A549 (cell line): ENCODE measurements around the gene OR2T35. TPM values are rescaled to one million over a fixed set of nuclear protein-coding genes. Genes with fewer than 3 reads are reported as not detected.

Experiments used
- ATAC-seq, 2 experiments: fragments of 200-7000 bp in 1 of 2; fragments of >200 bp in 1 of 2; cut with Nextera tagmentation in 1 of 2; cut with Tn5 transposase in 1 of 2; 3 replicates each; pipeline versions ENCODE4 v1.8.0 to v1.9.1; 2018 to 2020; ENCODE audit warnings: mild to moderate bottlenecking in 1 of 2, moderate library complexity in 1 of 2
- CTCF ChIA-PET: fragments of 300-600 bp; sonication (Branson Sonifier 250); formaldehyde crosslinking; extraction: SDS; loops from one replicate; lab custom pipeline; 2021; ENCODE audit warnings: antibody characterized with exemption, inconsistent platforms; lab: Yijun Ruan, JAX
- POLR2A ChIA-PET: fragments of 350-600 bp; formaldehyde crosslinking; extraction: SDS; loops from one replicate; lab custom pipeline; 2021; ENCODE audit warnings: antibody characterized with exemption, inconsistent platforms; lab: Yijun Ruan, JAX
- DNase-seq, 2 experiments: peaks; one replicate each; pipeline versions ENCODE4 v3.0.0 to v3.0.0-alpha.2; 2011 to 2016; ENCODE audit warnings: low read depth in 1 of 2, low spot score in 1 of 2
- FAIRE-seq: peaks from 2 replicates; lab custom pipeline; 2011; peaks lifted over from hg19 to GRCh38; lab: Jason Lieb, UNC
- H3K27ac ChIP-seq, 2 experiments: fragments of >200 bp; sonication (Bioruptor Twin); formaldehyde crosslinking; 3 replicates each; pipeline ENCODE4 v1.5.1; 2016 to 2017
- H3K4me1 ChIP-seq: fragments of >200 bp; sonication (Bioruptor Twin); formaldehyde crosslinking; 3 replicates; pipeline ENCODE4 v1.6.1; 2016
- H3K4me2 ChIP-seq: fragments of >200 bp; sonication (Bioruptor Twin); formaldehyde crosslinking; 3 replicates; pipeline ENCODE4 v1.6.1; 2016
- H3K4me3 ChIP-seq: fragments of >200 bp; sonication (Bioruptor Twin); formaldehyde crosslinking; 3 replicates; pipeline ENCODE4 v1.5.1; 2016
- H3K9me3 ChIP-seq: fragments of >200 bp; sonication (Bioruptor Twin); formaldehyde crosslinking; 3 replicates; pipeline ENCODE4 v1.6.1; 2016
- BCL3 ChIP-seq: fragments of >200 bp; sonication (Bioruptor Twin); formaldehyde crosslinking; IDR thresholded peaks from 3 replicates; pipeline ENCODE4 v1.6.1; 2016
- CBX2 ChIP-seq: fragments of 200-600 bp; sonication (generic); IDR thresholded peaks from 2 replicates; pipeline ENCODE4 v1.6.1; 2016; ENCODE audit warnings: low read depth, mild to moderate bottlenecking, borderline replicate concordance
- CBX8 ChIP-seq: fragments of 200-600 bp; sonication (generic); IDR thresholded peaks from 2 replicates; pipeline ENCODE4 v1.6.1; 2016
- CTCF ChIP-seq: fragments of >200 bp; sonication (Bioruptor Twin); formaldehyde crosslinking; IDR thresholded peaks from 3 replicates; pipeline ENCODE4 v1.5.1; 2016
- EHMT2 ChIP-seq: fragments of 200-600 bp; sonication (generic); IDR thresholded peaks from 2 replicates; pipeline ENCODE4 v1.6.1; 2016; ENCODE audit warnings: antibody characterized with exemption, low read depth, mild to moderate bottlenecking, moderate library complexity
- ELK1 ChIP-seq: fragments of 150-350 bp; IDR thresholded peaks from 2 replicates; pipeline ENCODE4 v1.6.1; 2014; ENCODE audit warnings: low read depth, mild to moderate bottlenecking, low read length
- ESRRA ChIP-seq: fragments of 150-350 bp; IDR thresholded peaks from 2 replicates; pipeline ENCODE4 v1.6.1; 2014; ENCODE audit warnings: mild to moderate bottlenecking, low read length, borderline replicate concordance
- FOSB ChIP-seq: fragments of 250-450 bp; sonication (Bioruptor Pico); IDR thresholded peaks from 2 replicates; pipeline ENCODE4 v1.5.0; 2020; ENCODE audit warnings: mild to moderate bottlenecking, moderate library complexity
- FOSL2 ChIP-seq, 2 experiments: fragments of 450-650 bp in 1 of 2; fragments of >200 bp in 1 of 2; sonication (Bioruptor Twin) in 1 of 2; formaldehyde crosslinking; IDR thresholded peaks; 2 replicates each; pipeline versions ENCODE4 v1.5.0 to v1.6.1; 2016 to 2020; ENCODE audit warnings: mild to moderate bottlenecking in 1 of 2, moderate library complexity in 1 of 2
- FOXS1 ChIP-seq: fragments of 250-450 bp; sonication (Bioruptor Pico); IDR thresholded peaks from 2 replicates; pipeline ENCODE4 v1.5.0; 2020; ENCODE audit warnings: mild to moderate bottlenecking, moderate library complexity
- HDAC2 ChIP-seq: fragments of 200-600 bp; sonication (generic); IDR thresholded peaks from 2 replicates; pipeline ENCODE4 v1.6.1; 2016
- HEYL ChIP-seq: fragments of 250-450 bp; sonication (Bioruptor Pico); IDR thresholded peaks from 2 replicates; pipeline ENCODE4 v1.8.0; 2021; ENCODE audit warnings: mild to moderate bottlenecking, moderate library complexity
- MAFK ChIP-seq: fragments of 450-650 bp; IDR thresholded peaks from 2 replicates; pipeline ENCODE4 v1.6.1; 2014; ENCODE audit not compliant: partially characterized antibody
- MYC ChIP-seq: IDR thresholded peaks from 2 replicates; pipeline ENCODE4 v1.6.1; 2012; ENCODE audit warnings: mild to moderate bottlenecking, inconsistent platforms, low read length, improper control_type of control experiment, borderline replicate concordance
- NFE2L2 ChIP-seq: fragments of 150-350 bp; conservative IDR thresholded peaks from 2 replicates; pipeline ENCODE4 v1.6.1; 2014; ENCODE audit warnings: low read length
- NPAS2 ChIP-seq: fragments of 250-450 bp; sonication (Bioruptor Pico); IDR thresholded peaks from 2 replicates; pipeline ENCODE4 v1.8.0; 2022; ENCODE audit warnings: mild to moderate bottlenecking, moderate library complexity, borderline replicate concordance
- PHF8 ChIP-seq: fragments of 200-600 bp; sonication (generic); IDR thresholded peaks from 2 replicates; pipeline ENCODE4 v1.6.1; 2016; ENCODE audit warnings: low read depth, mild to moderate bottlenecking, antibody characterized with exemption, moderate library complexity, borderline replicate concordance
- POLR2AphosphoS2 ChIP-seq: conservative IDR thresholded peaks from 2 replicates; pipeline ENCODE4 v1.6.1; 2012; ENCODE audit warnings: low read length, improper control_type of control experiment, inconsistent platforms
- RAD21 ChIP-seq, 2 experiments: fragments of >200 bp in 1 of 2; sonication (Bioruptor Twin) in 1 of 2; formaldehyde crosslinking in 1 of 2; IDR thresholded peaks in 1 of 2; conservative IDR thresholded peaks in 1 of 2; 2 replicates in 1 of 2; 3 replicates in 1 of 2; pipeline ENCODE4 v1.6.1; 2012 to 2018; ENCODE audit warnings: inconsistent platforms in 1 of 2
- RARB ChIP-seq: fragments of 250-450 bp; sonication (Bioruptor Pico); IDR thresholded peaks from 2 replicates; pipeline ENCODE4 v1.8.0; 2021; ENCODE audit warnings: mild to moderate bottlenecking, moderate library complexity
- SMC3 ChIP-seq: fragments of >200 bp; sonication (Bioruptor Twin); formaldehyde crosslinking; IDR thresholded peaks from 3 replicates; pipeline ENCODE4 v1.6.1; 2018; ENCODE audit warnings: inconsistent platforms
- TP53 ChIP-seq: fragments of 250-450 bp; sonication (Bioruptor Pico); IDR thresholded peaks from 2 replicates; pipeline ENCODE4 v1.5.0; 2021; ENCODE audit warnings: mild to moderate bottlenecking, moderate library complexity
- ZC3H11A ChIP-seq: fragments of 450-650 bp; IDR thresholded peaks from 2 replicates; pipeline ENCODE4 v1.6.1; 2014; ENCODE audit warnings: antibody characterized with exemption, mild to moderate bottlenecking
- WGBS: methylation state at CpG from one replicate; pipeline ENCODE4 v1.1.6; 2017; ENCODE audit errors: missing lambda C conversion rate; 5-methylcytosine and 5-hydroxymethylcytosine counted together
- polyA plus RNA-seq, 4 experiments: library from polyadenylated mRNA; depleted of rRNA in 3 of 4; stranded (reverse); fragments of >200 nt; fragmentation: RNase III in 1 of 4; extraction: RNeasy Plus Mini Kit Qiagen cat#74134 plus additional on column Dnase treatment in 1 of 4; gene quantifications; 2 replicates in 3 of 4; 3 replicates in 1 of 4; pipeline ENCODE4 v1.2.3, GENCODE V29; 2011 to 2017

OR2T35 gene
- polyA plus RNA-seq, 2 of the 4 experiments (the other 2 are of a cell fraction) = not detected

GRCh38 chr1:248621770-248622169 is 23.3 kb downstream of the OR2T35 start:
- ATAC-seq = no peak
- no peak overlapping the region for H3K27ac ChIP-seq
- TF ChIP-seq ELK1 = no peak
- no peak for TF ChIP-seq HDAC2
- TF ChIP-seq HEYL (CRISPR knock-in tag) = no peak
- no peak for TF ChIP-seq ZC3H11A
- TF ChIP-seq SMC3 = no peak
- no peak for TF ChIP-seq POLR2AphosphoS2
- no peak for TF ChIP-seq EHMT2
- no peak for TF ChIP-seq NPAS2 (CRISPR knock-in tag)
- no peak for TF ChIP-seq RARB (CRISPR knock-in tag)
- TF ChIP-seq MAFK = no peak
- no peak for TF ChIP-seq FOSB (CRISPR knock-in tag)
- TF ChIP-seq CBX2 = no peak
- no peak for TF ChIP-seq NFE2L2
- no peak for TF ChIP-seq TP53
- no peak for TF ChIP-seq ESRRA
- TF ChIP-seq CBX8 = no peak
- TF ChIP-seq BCL3 = no peak
- TF ChIP-seq, all 56 proteins: peak for 0
- H3K9me3 ChIP-seq = no peaks in the 10 kb centered on the region
- no peak for FAIRE-seq
- H3K4me3 ChIP-seq = no peak overlapping the region
- ChIA-PET CTCF (interaction anchor here (1.2 to 2.2 kb wide), 3 partner anchors 8 to 183 kb away, joined by 3 to 12 read pairs (median 10); no protein-coding TSS in a partner anchor), POLR2A (no interaction called here)
- WGBS = 8% methylated on average over 7 of the region's 7 CpGs
- H3K4me2 ChIP-seq = no peak overlapping the region
- DNase-seq = no peak
- no peaks in the 10 kb centered on the region for H3K4me1 ChIP-seq

GRCh38 chr1:248618878-248619277 is 26.2 kb downstream of the OR2T35 start:
- peak; percentile 83 to 93; a peak in 5 of 6 replicates for ATAC-seq
- CTCF ChIA-PET = interaction anchor here (1.0 to 1.1 kb wide), 2 partner anchors 15 to 185 kb away, joined by 3 to 5 read pairs; no protein-coding TSS in a partner anchor
- Histone ChIP-seq H3K27ac (no peak overlapping the region), H3K4me3 (no peak overlapping the region), H3K4me1 (no peaks in the 10 kb centered on the region)
- TF ChIP-seq RAD21 (conservative IDR thresholded peaks at IDR 0.05 in 1 of 2, IDR thresholded peaks at IDR 0.05 in 1 of 2) = peak; percentile 50 to 68; a peak in 4 of 5 replicates
- no peak for TF ChIP-seq PHF8
- no peak for TF ChIP-seq HDAC2
- peak; percentile 49; the same call in 2 of the 3 replicates for TF ChIP-seq SMC3
- TF ChIP-seq FOSL2 (IDR thresholded peaks at IDR 0.05) = no peak
- no peak for TF ChIP-seq FOSL2 (CRISPR knock-in tag; IDR thresholded peaks at IDR 0.05)
- no peak for TF ChIP-seq FOXS1 (CRISPR knock-in tag)
- no peak for TF ChIP-seq MYC
- TF ChIP-seq TP53 = no peak
- TF ChIP-seq CTCF = peak; percentile 63
- TF ChIP-seq, all 56 proteins: peak for 3
- POLR2A ChIA-PET = no interaction called here
- FAIRE-seq = no peak
- DNase-seq = peak; percentile 23 to 58
- Histone ChIP-seq H3K9me3 (no peaks in the 10 kb centered on the region), H3K4me2 (0 out of 3 replicates have a peak overlapping the region, but pooled peaks have one; percentile 25)
- 0% methylated on average over 3 of the region's 3 CpGs for WGBS
